ENCODE measurements around the gene MACROH2A2.

DNA sequence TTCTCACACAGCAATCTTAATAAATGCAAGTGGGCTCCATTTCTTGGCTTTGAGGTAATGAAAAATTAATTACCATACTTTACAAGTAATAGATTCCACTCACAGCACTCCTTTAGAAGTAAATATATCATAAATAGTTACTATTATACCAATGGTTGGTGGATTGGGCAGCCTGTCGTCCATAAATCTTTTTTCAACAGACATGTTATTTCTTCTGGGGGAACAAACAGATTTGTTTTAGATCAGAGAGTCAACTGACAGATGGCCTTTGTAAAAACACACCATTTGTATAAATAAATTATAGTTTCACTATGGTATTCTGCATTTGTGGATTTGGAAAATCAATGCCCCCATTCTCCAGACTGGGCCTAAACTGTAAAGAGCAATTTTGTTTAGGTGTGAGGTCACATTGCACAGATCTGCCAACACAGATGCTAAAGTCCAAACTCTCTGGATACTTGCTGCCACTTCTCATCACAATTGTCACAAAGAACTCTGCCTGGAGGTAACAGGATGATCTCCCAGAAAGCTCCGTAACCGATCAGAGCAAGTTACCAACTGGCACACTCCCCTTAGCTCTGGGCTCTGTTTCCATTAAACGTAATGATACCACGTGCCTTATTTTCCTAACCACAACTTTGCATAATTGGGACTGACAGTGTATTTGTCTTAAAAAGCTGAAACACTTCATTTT is 4.5 kb upstream of the MACROH2A2 start:
- no peak for TF ChIP-seq FOSL1 (CRISPR knock-in tag; IDR thresholded peaks at IDR 0.05; ENCODE audit: borderline replicate concordance)
- TF ChIP-seq IRX3 (CRISPR knock-in tag; IDR thresholded peaks at IDR 0.05; ENCODE audit: borderline replicate concordance, low read depth): no peak
- TF ChIP-seq, protein P1, sequence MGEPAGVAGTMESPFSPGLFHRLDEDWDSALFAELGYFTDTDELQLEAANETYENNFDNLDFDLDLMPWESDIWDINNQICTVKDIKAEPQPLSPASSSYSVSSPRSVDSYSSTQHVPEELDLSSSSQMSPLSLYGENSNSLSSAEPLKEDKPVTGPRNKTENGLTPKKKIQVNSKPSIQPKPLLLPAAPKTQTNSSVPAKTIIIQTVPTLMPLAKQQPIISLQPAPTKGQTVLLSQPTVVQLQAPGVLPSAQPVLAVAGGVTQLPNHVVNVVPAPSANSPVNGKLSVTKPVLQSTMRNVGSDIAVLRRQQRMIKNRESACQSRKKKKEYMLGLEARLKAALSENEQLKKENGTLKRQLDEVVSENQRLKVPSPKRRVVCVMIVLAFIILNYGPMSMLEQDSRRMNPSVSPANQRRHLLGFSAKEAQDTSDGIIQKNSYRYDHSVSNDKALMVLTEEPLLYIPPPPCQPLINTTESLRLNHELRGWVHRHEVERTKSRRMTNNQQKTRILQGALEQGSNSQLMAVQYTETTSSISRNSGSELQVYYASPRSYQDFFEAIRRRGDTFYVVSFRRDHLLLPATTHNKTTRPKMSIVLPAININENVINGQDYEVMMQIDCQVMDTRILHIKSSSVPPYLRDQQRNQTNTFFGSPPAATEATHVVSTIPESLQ (CRISPR knock-in tag; conservative IDR thresholded peaks at IDR 0.05): no peak
- TF ChIP-seq GABPB1 (CRISPR knock-in tag; IDR thresholded peaks at IDR 0.05): no peak
- no peak for TF ChIP-seq POLR2A (IDR thresholded peaks at IDR 0.05; ENCODE audit: insufficient read depth in 1 of 2, low read depth in 2 of 2, low read length in 2 of 2)
- no peak for TF ChIP-seq SALL2 (CRISPR knock-in tag; IDR thresholded peaks at IDR 0.05)
